NCI-H526 treated with DMSO at 0.1 percent for 48 hours (cell line): ENCODE measurements around the gene CABP1.

Experiments used
- DNase-seq: peaks from one replicate; lab custom pipeline; 2025; lab: John Stamatoyannopoulos, UW

Gene CABP1

DNA sequence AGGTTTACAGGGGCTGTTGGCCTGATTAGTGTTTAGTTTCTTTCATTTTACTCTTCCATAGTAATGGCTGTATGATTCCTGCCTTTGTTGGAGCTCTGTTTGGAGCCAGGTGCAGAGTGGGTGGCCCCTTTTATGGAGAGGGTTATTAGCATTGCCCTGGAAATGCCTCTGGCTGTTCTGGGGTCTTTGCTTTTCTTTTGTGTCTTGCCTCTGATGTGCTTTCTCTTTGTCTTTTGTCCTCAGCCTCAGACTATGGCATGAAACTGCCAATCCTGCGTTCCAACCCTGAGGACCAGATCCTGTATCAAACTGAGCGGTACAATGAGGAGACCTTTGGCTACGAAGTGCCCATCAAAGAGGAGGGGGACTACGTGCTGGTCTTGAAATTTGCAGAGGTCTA lies 53.4 kb downstream of the CABP1 start:
- no peak for DNase-seq

DNA sequence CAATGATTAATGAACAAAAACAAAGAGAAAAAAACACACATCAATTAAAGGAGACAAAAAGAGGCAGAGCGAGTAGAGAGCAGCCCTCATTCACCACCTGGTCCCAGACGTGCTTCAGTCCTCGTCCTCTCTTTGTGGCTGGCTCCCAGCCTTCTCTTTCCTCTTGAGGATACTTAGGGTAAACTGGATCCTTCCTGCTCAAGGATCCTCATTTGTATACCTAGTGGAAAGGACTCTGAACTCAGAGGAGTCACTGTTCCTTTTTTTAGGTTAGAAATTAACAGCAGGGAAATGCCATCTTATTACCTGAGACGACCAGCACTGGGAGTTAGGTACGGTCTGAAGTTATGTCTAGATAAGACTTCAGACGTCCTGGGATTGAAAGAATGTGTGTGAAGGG lies 56.2 kb downstream of the CABP1 start:
- no peak for DNase-seq

DNA sequence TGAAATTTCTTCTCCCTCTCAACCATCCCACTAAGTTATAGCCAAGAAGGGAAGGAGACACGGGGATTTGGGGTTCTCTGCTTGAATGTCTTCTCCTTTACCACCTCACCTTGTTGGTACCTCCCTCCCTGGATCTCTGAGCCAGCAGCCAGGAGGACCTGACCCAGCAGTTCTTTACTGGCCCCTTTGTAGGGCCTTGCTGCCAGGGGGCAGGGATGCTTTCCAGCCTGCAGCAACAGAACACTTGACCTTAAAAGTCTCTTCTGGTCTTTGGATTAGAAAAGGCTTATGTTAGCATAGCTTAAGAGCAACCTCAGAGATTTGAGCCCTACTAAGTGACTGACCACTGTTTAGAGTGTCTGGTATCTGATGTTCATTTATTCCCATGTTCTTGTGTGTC lies 56.9 kb downstream of the CABP1 start:
- no peak for DNase-seq

DNA sequence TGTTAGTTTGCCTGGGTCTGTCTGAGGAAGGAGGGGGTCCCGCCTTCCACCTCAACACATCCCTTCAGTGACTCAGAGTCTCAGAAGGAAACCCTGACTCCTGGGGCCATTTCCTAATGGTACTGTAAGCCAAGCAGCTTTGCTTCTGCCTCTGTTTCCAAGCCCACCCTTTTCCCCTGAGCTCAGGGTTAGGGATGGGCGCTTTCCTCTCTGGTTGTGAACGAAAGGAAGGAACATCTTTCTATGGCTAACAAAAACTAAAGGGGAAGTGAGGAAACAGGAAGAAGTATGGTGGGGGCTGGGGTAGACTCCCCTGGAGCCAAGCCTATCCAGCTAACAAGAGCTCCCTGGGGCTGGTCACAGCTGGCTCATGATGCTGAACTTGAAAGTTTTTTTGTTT lies 58.2 kb downstream of the CABP1 start:
- no peak for DNase-seq

DNA sequence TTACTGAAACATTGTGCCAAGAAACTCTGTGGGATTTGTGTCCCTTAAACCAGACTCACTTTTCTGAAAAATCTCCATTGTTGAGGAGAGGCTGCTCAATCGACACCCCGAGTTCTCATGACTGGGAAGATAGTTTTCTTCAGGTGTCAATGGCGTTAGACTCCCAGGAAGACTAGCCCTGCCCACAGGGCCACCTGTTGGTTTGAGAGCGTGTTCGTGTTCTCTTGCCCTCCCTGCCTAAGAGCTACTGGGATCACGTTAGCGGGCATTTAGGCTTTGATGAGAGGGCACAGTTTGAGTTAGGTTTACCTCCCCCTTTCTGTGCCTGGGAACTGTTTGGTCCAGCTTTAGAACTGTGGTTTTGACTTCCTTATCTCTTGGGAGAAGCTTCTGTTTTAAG lies 59.1 kb downstream of the CABP1 start:
- no peak for DNase-seq

DNA sequence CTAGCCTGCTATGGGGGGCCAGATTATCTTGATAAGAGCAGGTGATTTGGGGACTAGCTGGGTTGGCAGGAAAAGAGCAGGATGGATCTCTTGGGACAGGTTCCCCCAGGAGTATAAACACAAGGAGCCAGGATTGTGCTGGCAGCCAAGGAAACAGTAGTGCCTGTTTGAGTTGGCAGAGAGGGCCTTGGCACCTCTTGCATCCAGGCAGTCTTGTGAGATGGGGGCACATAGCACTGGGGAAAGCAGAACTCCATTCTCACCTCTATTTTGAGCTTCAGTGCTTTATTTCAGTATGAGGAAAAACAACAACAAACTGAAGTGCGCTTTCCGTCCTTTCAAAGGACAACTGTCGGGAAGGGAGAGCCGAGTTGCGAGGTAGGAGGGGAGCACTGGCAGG lies 60.5 kb downstream of the CABP1 start:
- DNase-seq = no peak

DNA sequence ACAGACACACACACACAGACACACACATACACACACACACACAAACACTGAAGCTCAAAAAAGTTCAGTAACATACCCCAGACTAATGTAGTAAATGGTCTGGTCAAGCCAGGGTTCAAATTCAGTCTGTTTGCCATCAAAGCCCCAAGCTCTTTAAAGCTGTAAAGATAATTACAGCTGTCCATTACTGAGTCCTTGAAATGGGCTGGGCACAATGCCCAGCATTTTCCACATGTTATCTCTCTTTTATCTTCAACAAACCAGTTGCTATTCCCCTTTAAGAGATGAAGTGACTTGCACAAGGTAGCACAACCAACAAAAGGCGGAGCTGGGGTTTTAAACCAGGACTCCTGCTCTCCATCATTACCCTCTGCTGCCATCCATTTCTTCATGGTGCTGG lies 62.2 kb downstream of the CABP1 start:
- DNase-seq = no peak

DNA sequence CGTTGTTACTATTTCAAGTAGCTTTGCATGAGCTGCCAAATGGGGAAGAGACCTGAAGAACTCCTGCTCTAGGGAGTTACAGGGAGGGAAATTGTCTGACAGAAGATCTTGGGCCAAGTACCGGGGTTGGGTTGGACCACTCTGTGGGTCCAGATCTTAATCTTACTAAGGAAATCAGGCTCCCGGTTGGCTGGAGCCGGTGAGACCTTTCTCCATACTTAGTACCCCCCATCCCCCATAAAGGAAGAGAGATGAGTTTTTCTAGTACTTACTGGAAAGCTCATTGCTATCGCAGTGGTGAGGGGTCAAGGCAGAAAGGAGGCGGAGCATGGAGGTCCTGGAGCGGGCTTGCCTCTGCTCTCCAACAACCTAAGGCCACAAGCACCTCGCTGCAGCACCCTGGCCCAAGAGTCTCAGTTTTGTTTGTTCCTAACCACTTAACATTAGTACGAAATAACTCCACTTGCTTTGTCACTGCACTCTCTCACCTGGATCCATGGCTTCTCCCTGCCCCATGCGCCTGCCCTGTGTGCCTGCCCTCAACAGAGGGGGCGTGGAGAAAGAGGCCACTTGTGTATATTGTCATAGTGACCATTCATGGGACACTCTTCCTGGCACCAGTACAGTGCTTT lies 63.0 kb downstream of the CABP1 start:
- no peak for DNase-seq

DNA sequence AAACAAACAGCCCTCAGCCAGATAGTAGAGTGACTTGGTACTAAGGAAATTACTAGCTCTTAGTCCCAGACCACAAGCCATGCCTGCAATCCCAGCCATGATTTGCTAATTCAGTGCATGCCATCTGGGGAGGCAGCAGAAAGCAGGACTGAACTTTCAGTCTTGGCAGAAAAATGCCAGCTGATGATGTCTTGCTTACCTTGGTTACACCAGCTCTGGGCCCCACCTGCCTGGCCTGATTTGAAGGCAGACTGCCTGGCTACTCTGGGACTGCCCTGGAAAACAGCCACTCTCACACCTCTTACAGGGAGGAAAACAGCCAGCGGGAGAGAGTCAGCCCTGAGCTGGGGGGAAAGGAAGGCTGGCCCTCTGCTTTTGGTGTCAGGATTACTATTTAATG lies 65.2 kb downstream of the CABP1 start:
- no peak for DNase-seq

DNA sequence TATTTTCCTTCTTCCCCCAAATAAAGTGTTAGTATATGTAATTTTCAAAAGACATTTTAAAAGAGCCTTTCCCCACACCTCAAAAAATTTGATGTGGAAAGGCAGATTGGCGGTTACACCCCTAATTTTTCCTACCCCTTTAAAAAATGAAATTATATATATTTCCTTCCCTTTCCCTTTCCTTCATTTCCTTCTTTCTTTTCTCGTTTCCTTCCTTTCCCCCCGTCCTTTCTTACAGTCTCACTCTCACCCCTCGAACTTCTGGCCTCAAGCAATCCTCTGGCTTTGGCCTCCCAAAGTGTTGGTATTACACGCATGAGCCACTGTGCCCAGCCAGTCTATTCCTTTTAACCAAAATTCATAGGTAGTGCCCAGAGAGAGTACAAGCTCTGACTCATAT lies 65.6 kb downstream of the CABP1 start:
- no peak for DNase-seq

DNA sequence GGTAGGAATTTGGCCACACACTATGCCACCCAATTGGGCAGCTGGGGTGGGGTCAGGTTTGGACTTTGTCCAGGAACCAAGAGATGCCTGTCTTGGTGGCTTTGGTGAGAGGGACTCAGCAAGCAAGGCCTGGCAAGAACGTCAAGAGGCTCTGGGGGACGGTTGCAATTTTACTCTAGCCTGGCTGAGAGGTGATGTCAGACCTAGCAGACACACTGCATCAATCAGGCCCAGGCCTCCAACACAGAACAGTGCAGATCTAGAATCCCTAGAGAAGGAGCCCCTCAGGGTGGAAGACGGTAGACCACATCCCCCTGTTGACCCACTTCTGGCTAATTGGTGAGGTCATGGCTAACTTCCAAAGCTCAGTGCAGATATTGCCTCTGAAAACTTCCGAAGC lies 68.2 kb downstream of the CABP1 start:
- no peak for DNase-seq

DNA sequence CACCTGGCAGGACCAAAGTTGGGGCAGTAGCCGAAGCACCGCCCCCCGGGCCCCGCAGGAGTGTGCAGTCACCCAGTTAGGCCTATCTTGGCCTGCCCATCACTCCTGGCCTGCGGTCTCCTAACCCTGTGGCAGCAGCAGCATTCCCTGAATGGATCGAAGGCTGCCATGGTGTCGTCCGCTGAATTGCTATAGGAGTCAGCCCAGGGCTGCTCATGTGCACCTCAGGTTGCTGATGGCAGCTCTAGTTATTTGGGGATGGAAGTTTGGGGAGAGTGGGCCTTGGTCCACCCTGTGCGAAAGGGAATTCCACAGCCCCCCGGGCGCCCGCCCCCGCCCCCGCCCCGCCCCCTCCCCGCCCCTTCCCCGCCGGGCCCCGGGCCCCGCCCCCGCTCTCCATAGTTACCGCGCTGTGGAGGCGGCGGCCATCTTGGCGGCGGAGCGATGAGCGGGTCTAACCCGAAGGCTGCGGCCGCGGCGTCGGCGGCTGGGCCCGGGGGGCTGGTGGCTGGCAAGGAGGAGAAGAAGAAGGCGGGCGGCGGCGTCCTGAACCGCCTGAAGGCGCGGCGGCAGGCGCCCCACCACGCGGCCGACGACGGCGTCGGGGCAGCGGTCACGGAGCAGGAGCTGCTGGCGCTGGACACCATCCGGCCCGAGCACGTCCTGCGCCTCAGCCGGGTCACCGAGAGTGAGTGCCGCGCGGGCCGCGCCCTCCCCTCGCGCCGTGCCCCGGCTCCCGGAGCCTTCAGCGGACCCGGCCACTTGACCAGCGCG lies 69.8 kb downstream of the CABP1 start, which contains the start of gene UNC119B:
TSS of gene UNC119B (plus strand) at position 428 of the 774 bp plus-strand sequence. CDS start at position 445, 17 bp downstream.
- peak; percentile 59 for DNase-seq

DNA sequence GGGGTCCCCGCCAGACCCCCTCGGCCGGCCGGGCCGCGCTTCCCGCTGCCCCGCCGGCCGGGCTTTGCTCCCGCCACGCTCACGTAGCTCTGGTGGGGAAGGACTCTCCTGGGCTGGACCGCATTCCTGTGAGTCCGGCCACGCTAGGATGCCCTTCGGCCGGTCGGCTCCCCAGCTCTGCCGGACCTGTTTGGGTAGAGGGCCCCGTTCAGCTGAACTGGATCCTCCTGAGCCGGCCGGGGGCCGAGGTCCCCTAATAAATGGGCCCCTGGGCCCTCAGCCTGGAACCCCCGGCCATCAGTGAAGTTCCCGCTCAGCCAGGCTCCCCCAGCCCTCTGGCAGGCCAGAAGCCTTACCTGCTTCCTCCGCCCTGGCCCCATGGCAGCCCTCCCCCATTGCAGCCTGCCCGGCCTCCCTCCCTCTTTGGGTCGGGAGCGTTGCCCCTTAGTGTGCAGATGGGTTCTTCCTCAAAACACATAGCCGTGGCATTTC lies 70.4 kb downstream of the CABP1 start:
- no peak for DNase-seq

DNA sequence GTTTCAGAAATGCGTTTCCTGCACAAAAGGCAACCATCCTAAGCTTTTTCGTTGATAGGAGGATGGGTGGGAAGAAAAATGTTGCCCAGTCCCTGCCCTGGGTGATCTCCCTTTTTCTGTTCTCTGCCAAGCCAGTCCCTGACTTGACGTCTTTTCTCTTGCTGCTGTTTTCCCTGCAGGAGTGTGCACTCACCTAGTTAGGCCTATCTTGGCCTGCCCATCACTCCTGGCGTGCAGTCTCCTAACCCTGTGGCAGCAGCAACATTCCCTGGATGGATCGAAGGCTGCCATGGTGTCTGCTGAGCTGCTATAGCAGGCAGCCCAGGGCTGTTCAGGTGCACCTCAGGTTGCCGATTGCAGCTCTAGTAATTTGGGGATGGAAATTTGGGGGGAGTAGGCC lies 71.0 kb downstream of the CABP1 start:
- peak; percentile 19 for DNase-seq

DNA sequence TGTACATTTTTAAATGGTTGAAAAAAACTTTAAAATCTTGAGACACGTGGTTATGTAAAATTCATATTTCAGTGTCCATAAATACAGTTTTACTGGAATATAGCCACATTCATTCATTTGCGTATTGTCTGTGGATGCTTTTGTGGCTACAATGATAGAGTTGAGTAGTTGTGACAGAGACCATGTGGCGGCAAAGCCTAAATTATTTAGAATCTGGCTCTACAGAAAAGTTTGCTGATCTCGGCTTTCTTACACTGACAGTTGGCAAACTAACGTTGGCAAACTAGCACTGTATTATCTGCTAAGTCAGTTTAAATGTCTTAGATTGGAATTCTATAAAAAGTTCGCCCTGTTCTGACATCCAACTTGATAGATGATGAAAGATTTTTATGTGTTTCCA lies 72.2 kb downstream of the CABP1 start:
- DNase-seq = no peak

DNA sequence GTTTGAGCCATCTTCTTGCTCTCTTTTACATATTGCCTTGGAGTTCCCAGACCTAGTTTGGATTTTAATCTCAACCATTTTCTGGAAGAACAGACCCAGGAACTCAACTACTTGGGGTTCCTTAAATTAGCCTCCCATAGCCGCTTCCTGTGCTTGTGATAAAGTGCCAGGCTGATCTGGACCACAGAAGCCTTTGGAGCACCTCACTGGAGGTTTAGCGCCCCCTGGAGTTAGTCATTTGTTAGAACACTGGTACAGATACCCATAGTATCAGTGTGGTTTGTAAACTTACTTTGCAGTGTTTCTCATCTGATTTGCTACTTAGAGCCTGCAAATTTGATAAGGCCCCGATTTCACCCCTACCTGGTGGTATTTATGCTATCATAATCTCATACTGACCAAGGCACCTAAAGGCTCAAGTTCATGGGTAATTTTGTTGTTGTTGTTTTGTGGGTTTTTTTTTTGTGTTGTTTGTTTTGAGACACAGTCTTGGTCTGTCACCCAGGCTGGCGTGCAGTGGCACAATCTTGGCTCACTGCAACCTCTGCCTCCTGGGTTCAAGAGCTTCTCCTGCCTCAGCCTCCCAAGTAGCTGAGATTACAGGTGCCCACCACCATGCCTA lies 73.5 kb downstream of the CABP1 start:
- DNase-seq = peak; percentile 60
